ENCODE data around the gene POLE2.

Gene POLE2

DNA sequence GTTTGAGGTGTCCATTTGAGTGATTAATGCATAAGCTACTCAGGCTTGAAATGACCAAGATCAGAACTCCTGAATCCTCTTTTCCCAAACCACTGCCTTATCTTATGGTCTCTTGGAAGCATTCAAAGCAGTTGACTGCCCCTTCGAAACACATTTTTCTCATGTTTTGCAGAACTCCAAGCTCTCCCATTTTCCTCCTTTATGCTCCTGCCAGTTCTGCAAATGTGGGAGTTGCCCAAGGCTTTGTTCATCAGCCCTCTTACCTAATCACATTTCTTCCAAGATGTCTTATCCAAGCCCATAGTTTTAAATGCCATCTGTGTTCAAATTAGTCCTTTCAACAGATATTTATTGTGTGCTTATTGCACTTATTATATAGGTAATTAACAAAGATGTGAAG lies 51.1 kb downstream of the POLE2 start:
- peaks cover 2% of the 10 kb centered on the region for H3K36me3 ChIP-seq (ENCODE audit: low read length)
- no peak overlapping the region for H3K27ac ChIP-seq (ENCODE audit: low read depth, low read length)
- H3K4me2 ChIP-seq (ENCODE audit: low read depth, low read length, poor library complexity, severe bottlenecking), result no peak overlapping the region
- TF ChIP-seq CTCF (IDR thresholded peaks at IDR 0.05; ENCODE audit: insufficient read depth, low read length, poor library complexity, severe bottlenecking) (no peak), EZH2phosphoT487 (conservative IDR thresholded peaks at IDR 0.05; ENCODE audit: low read length) (no peak)
- H3K27me3 ChIP-seq (ENCODE audit: low read length), result no peaks in the 10 kb centered on the region
- H2AFZ ChIP-seq (ENCODE audit: low read depth, low read length, severe bottlenecking), result no peak overlapping the region
- peaks cover 12% of the 10 kb centered on the region for H3F3A ChIP-seq (ENCODE audit: insufficient read depth)
- H3K9me3 ChIP-seq (ENCODE audit: insufficient read depth, low read length), result no peaks in the 10 kb centered on the region
- H3K79me2 ChIP-seq (ENCODE audit: insufficient read depth, low read length), result peaks cover 89% of the 10 kb centered on the region
- no peak overlapping the region for H3K9ac ChIP-seq (ENCODE audit: low read length)
- H3K9me2 ChIP-seq (replicated peaks; ENCODE audit: insufficient read depth, low read length), result no peaks in the 10 kb centered on the region
- H4K20me1 ChIP-seq (ENCODE audit: low read depth, low read length), result peaks cover 9% of the 10 kb centered on the region
- no peak overlapping the region for H3K4me3 ChIP-seq (ENCODE audit: insufficient read depth, low read length, poor library complexity, severe bottlenecking)

- H3K9me2 ChIP-seq (replicated peaks; ENCODE audit: insufficient read depth, low read length), result no peaks in the 10 kb centered on the region
- no peak for TF ChIP-seq EZH2phosphoT487 (conservative IDR thresholded peaks at IDR 0.05; ENCODE audit: low read length)
- no peak for TF ChIP-seq CTCF (IDR thresholded peaks at IDR 0.05; ENCODE audit: insufficient read depth, low read length, poor library complexity, severe bottlenecking)
- H3F3A ChIP-seq (ENCODE audit: insufficient read depth), result peaks cover 17% of the 10 kb centered on the region
- peaks cover 89% of the 10 kb centered on the region for H3K79me2 ChIP-seq (ENCODE audit: insufficient read depth, low read length)
- H3K36me3 ChIP-seq (ENCODE audit: low read length), result peaks cover 10% of the 10 kb centered on the region
- peak within 1 kb of the TSS; percentile 80 for H2AFZ ChIP-seq (ENCODE audit: low read depth, low read length, severe bottlenecking)
- no peaks in the 10 kb centered on the region for H3K9me3 ChIP-seq (ENCODE audit: insufficient read depth, low read length)
- peak within 1 kb of the TSS; percentile 79 for H3K4me3 ChIP-seq (ENCODE audit: insufficient read depth, low read length, poor library complexity, severe bottlenecking)
- H3K27ac ChIP-seq (ENCODE audit: low read depth, low read length), result peak within 1 kb of the TSS; percentile 90
- no peaks in the 10 kb centered on the region for H3K27me3 ChIP-seq (ENCODE audit: low read length)
- H3K9ac ChIP-seq (ENCODE audit: low read length), result peak within 1 kb of the TSS; percentile 93
- H3K4me2 ChIP-seq (ENCODE audit: low read depth, low read length, poor library complexity, severe bottlenecking), result peak within 1 kb of the TSS; percentile 99
- H4K20me1 ChIP-seq (ENCODE audit: low read depth, low read length), result peaks cover 11% of the 10 kb centered on the region
Observed at GRCh38 chr14:49634547-49635334, 53.3 kb downstream of the POLE2 start, which contains the start of gene DNAAF2. Gene DNAAF2 (minus strand): TSS chr14:49635244. CDS start chr14:49635149, 95 bp downstream.

GRCh38 chr14:49633640-49634546 lies 54.1 kb downstream of the POLE2 start:
- H3K79me2 ChIP-seq (ENCODE audit: insufficient read depth, low read length), result peaks cover 88% of the 10 kb centered on the region
- H3K9me2 ChIP-seq (replicated peaks; ENCODE audit: insufficient read depth, low read length), result no peaks in the 10 kb centered on the region
- peak overlapping the region; percentile 79 for H3K4me3 ChIP-seq (ENCODE audit: insufficient read depth, low read length, poor library complexity, severe bottlenecking)
- H3K9me3 ChIP-seq (ENCODE audit: insufficient read depth, low read length), result no peaks in the 10 kb centered on the region
- peak overlapping the region; percentile 93 for H3K9ac ChIP-seq (ENCODE audit: low read length)
- H3K27ac ChIP-seq (ENCODE audit: low read depth, low read length), result peak overlapping the region; percentile 90
- H3K36me3 ChIP-seq (ENCODE audit: low read length), result peaks cover 10% of the 10 kb centered on the region
- H3K4me2 ChIP-seq (ENCODE audit: low read depth, low read length, poor library complexity, severe bottlenecking), result peak overlapping the region; percentile 99
- H2AFZ ChIP-seq (ENCODE audit: low read depth, low read length, severe bottlenecking), result peak overlapping the region; percentile 80
- H3F3A ChIP-seq (ENCODE audit: insufficient read depth), result peaks cover 23% of the 10 kb centered on the region
- H4K20me1 ChIP-seq (ENCODE audit: low read depth, low read length), result peaks cover 11% of the 10 kb centered on the region
- no peaks in the 10 kb centered on the region for H3K27me3 ChIP-seq (ENCODE audit: low read length)
- TF ChIP-seq EZH2phosphoT487 (conservative IDR thresholded peaks at IDR 0.05; ENCODE audit: low read length) (no peak), CTCF (IDR thresholded peaks at IDR 0.05; ENCODE audit: insufficient read depth, low read length, poor library complexity, severe bottlenecking) (peak; percentile 83)

Data from SU-DHL-6 (cell line).